RPMI7951 (cell line): ENCODE results near the gene KRT1. TPM values are rescaled to one million over a fixed set of nuclear protein-coding genes. Genes with fewer than 3 reads are reported as not detected.

Source experiments
- DNase-seq: peaks from one replicate; pipeline ENCODE4 v3.0.0-alpha.2; 2012; ENCODE audit warnings: low read depth
- total RNA-seq: library from RNA; depleted of rRNA; stranded (reverse); fragments of >200 nt; shearing (Covaris generic); gene quantifications from 2 replicates; pipeline ENCODE4 v1.2.3, GENCODE V29; 2014

KRT1 gene
- total RNA-seq, 1 experiment from 2014 or later, result not detected

DNA sequence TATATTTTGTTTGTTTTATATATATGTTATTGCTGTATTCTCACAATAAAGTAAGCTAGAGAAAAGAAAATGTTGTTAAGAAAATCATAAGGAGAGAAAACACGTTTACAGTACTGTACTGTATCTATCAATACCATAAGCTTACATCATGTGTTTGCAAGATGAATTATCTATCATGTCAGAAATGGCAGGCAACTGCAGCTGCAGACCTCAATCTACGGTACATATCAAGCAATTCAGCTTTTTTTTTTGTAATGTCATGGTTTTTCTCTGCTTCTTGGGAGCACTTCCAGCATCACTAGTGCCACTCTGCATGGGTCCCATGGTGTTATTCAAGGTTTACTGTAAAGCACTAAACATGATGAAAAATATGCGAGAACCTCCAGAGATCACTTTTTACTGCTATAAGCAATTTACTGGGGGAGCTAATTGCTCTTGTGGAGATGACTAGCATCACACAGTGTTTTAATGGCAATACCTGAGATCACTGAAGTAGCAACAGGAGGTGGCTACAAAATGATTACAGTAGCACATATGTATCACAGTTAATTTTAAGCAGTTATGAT lies 19.2 kb downstream of the KRT1 start:
- DNase-seq, result no peak

DNA sequence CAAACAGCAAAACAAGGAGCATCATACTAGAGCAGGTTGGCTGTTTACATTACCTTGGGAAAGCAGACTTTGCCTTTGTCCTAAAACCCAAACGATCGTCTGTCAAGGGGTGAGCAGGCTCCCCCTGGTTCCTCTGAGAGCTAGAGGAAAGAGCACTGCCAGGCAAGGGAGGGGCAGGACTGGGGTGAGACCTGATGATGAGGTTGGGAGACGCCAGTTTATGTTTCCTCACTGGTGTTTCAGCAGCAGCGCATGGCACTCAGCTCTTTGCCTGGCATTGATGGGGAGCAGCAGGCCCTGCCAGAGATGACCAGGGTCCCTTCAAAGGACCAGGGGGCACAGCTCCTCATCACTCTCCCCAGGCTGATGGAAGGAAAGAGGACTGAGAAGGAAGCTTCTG lies 20.3 kb downstream of the KRT1 start:
- DNase-seq, result no peak

DNA sequence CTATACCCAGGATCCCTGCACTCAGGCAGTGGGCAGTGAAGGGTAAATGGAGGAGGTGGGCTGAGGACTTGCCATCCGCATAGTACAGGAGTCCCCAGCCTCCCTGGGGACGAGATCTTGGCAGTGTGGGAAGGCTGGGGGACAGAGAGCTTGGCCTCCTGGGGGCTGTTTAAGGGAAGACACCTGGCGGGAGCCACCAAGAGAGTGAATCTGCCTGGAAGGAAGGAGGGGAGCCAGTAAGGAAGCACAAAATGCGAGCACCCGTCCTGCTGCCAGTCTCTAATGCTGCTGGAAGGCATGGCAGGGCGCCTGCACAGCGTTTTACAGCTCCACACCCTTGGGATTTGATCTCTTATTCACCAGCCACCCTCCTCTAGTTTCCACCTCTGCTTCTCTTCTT lies 20.8 kb downstream of the KRT1 start:
- DNase-seq, result no peak

DNA sequence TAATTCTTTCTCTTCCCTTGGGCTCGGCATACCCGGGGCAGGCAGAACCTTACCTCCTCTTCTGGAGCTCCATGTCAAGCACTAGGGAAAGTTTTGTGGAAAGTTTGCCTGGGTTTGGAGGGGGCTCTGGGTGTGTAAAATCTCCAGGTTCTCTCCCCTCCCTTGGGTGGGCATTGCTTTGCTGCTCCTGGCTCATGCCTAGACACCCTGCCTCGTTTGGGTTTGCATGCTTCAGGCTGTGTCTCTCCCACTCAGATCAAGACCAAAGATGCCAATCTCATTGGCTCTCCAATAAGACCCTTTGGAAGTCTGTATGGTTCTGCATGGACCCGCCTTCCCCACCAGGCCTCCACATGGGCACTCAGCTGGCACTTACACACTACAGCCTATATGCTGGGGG lies 22.0 kb downstream of the KRT1 start:
- no peak for DNase-seq

DNA sequence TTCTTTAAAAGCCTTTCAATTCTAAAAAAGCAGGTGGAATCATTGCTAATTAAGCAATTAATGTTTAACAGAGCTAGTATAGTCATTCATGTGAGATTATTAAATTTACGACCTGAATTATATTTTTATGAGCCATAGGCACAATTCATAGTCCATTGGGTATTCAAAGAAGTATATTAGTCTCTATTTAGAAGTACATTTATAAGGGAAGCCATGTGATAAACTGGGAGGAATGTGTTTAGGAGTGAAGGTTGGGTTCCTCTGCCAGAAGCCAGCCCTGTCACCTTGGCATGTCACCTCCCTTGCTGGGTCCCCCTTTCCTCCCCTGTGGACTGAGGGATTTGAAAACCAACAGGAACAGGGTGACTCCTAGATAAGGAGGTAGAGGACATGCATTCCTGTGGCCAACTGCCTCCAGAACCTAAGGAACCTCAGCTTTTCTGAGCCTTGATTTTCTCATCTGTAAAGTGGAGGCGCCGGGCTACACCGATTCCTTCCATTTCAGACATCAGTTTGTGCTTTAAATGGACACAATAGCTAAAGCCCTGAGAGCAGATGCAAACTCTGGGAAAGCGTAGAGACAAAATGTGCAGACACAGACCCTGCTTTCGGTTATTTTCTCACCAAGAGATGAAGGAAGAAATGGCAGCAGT lies 22.8 kb downstream of the KRT1 start:
- DNase-seq, result no peak

DNA sequence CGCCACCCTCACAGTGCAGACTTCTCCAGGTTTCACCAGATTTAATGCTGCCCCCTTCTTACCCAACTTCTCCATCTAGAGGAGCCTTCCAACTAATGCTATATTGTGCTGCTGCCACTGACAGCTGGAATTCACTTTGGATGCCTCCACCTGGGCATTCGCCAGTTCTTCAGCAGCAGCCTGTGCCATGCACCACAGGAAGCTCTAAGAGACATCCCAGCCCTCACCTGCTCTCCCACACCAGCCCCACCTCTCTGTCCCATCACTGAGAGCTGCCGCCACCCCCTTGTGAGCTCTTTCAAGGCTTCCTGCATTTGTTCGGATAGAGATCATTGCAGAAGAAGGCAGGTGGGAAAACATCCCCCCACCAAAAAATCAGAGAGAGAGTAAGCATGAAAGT lies 23.6 kb downstream of the KRT1 start:
- DNase-seq, result no peak

DNA sequence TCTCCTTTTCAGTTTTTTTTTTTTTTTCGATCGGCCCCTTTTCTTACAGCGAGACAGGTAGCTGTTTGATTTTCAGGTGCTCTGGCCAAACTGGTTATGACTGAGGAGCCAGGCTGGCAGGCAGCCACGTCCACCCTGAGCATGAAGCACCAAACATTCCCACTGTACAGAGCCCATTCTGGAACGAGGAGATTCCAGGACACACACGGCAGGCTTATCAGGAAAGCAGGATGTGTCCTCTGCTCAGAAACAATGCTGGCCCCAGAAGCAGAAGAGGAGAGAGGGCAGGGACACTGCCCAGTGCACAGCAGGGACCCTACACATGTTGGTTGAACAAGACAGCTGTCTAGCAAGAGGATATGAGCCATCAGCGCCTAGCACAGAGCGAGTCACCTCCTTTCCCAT lies 24.5 kb downstream of the KRT1 start:
- no peak for DNase-seq

DNA sequence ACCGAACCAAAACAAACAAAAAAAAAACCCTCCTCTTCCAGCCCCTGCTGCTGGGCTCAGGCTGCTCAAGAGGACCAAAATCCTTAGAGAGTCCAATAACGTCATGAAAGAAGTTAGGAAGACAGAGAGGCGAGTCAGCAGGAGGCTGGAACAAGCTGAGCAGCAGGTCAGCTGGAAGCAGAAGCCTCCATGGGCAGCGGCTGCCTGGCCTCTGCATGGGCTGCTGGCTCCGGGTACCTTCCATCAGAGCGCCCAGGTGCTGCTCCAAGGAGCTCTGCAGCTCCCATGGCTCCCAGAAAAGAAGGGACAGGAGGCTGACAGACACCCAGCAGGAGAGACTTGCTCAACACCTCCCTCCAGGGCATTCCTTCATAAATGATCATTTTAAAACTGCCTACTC lies 25.0 kb downstream of the KRT1 start:
- no peak for DNase-seq

DNA sequence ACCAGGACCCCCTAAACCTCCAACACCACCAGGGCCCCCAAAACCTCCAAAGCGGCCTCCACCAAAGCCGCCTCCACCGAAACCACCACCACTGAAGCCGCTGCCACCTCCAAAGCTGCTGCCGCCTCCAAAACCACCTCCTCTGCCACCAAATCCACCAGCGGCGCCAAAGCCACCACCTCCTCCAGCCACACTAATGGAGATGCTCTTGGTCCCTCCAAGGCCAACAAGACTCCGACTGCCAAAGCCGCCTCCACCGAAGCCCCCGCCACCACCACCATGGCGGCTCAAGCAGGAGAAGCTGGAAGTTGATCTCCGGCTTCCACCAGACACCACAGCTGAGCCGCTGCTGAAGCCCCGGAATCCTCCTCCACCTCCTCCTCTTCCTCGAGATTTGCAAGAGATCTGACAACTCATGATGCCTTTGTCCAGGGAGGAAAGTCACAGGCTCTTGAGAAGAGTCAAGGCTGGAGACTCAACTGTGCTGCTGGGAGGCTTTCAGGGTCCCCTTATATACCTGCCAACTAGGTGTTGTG lies 28.4 kb downstream of the KRT1 start, which contains the start of gene KRT2:
Gene KRT2 (minus strand): TSS at position 486 of the 536 bp plus-strand sequence. CDS start 69 bp downstream, at position 417.
- DNase-seq, result no peak

DNA sequence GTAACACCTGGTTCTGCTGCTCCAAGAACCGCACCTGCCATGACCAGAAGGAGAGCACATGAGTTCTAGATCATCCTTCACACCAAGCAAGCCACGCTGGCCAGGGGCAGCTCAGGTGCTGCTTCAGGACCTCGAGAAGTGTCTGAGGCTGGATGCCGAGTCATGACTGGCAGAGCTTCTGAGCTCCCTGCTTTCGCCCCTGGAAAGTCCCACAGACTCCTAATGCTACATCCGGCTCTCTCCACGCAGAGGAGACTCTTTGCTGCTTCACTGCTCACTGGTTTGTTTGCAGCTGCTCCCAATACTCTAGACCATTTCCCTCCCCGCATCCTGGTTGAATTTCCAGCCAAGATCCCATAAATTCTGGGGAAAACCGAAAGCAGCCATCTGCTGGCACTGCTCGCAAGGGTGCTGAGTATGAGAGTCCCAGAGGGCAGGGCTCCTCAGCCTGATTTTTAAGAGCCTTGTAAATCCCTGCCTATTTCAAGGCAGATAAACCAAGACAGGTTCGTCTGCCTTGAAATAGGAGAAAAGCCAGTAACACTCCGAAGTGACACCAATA lies 29.6 kb downstream of the KRT1 start:
- peak; percentile 50 for DNase-seq

DNA sequence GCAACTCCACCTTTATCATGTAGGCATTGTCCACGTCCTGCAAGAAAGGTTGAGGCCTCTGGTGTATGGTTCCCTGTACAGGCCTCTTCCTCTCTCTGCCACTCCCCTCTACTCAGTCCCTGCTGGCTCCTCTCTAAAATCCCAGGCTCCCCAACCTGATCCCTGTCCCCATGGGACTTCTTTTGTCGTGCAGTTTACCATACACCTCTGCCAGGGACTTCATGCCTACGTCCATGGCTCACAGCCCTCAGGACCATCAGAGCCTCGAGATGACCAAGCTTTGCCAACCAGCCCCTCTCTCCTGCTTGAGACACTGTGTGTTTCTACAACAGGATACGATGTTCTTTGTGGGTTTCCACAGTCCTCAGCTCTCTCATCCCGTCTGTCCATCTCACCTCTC lies 31.1 kb downstream of the KRT1 start:
- no peak for DNase-seq

DNA sequence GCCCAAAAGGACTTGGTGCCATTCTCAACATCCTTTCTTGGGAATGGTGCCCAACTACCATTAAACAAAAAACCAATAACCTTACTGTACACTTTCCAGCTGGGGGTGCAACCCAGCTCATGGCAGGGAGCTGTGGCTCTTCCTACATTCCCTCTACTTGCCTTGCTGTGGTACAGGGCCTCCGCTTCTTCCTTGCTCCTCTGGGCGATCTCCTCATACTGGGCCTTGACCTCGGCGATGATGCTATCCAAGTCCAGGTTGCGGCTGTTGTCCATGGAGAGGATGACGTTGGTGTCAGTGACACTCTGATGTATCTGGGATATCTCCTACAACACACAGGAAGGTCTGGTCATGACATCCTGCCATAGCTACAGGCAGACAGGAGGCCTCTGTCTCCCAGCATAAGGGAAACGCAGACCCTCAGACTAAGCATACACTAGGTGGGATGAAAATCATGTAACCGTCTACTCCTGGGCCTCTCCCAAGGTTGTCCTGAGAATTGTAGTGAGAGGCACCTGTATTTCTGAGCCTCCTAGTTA lies 32.1 kb downstream of the KRT1 start:
- DNase-seq, result no peak

DNA sequence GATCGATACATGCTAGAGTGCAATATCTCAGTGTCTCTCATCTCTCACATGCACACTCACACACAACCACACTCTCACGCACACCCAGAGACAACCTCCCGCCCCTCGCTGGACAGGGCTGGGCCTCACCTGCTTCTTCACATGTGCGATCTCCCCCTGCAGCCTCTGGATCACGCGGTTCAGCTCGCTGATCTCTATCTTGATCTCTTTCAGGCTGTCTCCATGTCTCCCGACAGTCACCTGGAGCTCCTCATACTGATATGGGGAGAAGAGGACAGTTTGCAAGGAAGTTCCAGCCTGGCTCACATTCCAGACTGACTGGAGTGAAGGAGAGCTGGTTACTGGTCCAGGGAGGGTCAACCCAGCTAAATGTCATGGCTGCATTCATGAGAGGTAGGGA lies 32.6 kb downstream of the KRT1 start:
- no peak for DNase-seq

DNA sequence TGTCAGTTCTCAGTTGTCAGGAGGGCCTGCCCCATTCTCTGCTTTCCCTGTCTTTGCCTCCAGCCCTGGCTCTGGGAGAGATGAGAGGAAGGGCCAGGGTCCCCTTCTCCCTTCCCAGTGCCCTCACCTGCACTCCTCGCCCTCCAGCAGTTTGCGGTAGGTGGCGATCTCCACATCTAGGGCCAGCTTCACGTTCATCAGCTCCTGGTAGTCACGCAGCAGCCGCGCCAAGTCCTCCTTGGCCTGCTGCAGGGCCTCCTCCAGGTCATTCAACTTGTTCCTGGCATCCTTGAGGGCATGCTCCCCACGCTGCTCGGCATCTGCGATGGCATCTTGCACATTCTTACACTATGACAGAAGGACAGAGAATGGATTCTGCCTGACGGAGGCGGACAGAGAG lies 33.6 kb downstream of the KRT1 start:
- DNase-seq, result no peak

DNA sequence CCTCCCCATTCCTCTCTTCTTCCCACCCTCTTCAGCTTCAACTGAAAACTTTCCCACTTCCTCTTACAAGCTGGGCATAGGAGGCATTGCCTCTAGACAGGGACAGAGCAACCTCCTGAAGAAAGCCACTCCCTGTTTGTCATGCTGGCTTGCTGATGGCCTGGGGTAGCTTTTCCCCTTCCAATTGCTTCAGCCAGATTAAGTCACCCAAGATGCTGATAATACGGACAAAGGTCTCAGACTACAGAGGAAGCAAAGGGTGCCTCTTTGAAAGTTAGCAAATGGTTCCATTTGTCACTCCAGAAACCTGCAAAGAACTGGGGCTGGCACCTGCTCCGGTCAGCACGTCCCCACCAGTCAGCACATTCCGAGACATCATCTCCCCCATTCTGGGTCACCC lies 34.2 kb downstream of the KRT1 start:
- DNase-seq, result no peak

DNA sequence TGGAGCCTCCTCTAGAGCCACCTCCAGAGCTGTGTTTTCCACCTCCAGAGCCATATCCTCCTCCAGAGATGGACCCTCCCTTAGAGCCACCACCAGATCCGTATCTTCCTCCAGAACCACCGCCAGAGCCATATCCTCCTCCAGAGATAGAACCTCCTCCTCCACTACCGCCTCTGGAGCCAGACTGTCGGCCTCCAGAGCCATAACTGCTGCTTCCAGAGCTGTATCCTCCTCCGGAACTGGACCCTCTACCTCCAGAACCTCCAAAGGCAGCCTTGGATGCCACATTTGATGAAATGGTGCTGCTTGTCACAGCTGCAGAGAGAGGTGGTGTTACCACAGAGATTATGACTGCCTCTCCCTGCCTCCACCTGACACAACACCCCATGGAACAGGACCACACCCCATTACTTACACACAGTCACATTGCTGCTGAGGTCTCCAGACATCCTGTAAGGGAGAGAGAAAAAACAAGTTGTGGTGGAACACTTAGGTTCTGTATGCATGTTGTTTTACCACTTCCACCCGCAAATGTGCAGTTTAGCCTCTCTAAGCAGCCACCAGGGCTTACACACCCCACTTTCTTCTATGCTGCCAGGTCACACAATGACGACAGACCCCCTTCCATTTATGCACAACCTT lies 35.0 kb downstream of the KRT1 start:
- DNase-seq, result no peak

DNA sequence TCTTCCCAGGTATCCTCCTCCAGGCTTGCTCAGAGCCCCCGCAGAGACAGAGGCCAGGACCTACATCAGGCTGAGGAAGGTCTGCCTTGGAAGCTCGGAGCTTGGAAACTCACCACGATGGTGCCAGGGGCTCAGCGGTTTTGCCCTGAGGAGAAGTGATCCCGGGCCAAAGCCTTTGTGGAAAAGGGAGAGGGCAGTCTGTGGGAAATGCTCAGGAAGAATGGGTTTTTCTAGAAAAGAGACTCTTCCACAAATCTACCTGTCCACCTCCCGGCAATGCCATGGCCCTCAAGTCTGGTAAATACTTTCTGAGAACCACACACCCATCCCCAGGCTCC lies 36.2 kb downstream of the KRT1 start:
- DNase-seq, result no peak

DNA sequence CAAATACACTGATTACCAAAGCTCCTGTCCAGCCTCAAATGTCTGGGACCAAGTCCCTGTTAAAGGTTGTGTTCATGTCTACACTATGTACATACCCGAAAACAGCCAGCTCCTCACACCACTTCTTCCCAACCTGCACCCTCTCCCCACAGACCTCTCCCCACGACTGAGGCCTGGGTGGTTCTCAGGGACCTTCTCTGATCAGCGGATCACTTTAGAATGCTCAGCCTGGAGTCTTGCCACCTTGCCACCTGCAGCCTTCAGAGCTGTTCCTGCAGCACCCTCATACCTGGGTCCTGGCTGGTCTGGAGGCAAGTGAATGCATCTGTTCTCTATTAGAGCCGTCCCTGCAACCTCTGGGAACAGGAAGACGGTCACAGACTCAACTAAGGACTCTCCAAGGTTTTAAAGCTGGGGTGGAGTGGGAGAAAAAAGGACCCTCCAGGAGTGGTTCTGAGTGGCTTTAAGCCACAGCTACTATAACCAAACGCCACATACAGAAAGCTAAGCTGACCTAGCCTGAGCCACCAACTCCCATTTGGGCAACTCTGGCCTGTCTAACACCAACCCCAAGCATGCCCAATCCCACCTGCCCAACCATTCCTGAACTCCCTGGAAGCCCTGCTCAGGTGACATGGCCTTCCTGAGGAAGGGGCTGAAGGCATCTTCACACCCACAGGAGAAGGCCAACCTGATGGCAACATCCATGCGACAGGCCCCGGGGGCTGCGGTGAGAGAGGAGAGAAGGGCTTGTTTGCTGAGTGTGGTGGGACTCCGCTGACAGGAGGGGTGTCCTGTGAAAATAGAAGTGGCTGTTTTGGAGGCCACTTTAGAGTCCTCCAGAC lies 36.8 kb downstream of the KRT1 start:
- DNase-seq, result no peak

DNA sequence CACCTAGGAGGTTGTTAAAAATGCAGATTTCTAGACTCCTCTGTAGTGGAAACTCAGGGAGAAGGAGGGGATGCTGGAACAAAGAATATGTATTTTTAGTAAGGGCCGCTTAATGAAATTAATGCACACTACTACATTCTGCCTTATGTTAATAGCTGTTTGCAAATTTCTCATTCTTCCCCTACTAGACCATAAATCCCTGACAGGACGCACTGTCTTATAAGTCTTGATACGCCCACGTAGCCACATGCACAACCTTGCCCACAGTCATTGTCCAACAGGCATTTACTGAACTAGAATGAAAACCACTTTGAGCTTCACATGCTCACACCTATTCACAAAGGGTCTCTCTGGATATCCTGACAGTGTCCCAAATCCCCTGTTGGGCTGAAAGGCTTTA lies 38.7 kb downstream of the KRT1 start:
- no peak for DNase-seq

DNA sequence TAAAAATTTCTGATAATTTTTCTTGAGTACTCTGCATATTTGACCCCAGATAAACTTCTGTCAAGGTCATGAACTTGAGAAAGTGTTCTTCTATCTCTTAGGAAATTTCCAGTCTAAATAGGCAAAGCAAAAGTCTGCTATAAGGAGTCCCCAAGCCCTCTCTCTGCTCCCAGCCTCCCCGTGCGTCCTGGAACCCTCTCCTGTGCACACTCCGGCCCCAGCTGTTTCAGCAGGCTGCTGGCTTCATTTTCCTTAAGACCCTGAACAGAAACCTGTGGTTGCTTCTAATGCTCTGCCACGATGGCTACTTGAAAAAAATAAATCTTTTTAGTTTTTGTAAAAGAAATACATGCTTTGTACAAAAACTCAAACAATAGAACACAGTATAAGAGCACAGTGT lies 42.9 kb downstream of the KRT1 start:
- no peak for DNase-seq

DNA sequence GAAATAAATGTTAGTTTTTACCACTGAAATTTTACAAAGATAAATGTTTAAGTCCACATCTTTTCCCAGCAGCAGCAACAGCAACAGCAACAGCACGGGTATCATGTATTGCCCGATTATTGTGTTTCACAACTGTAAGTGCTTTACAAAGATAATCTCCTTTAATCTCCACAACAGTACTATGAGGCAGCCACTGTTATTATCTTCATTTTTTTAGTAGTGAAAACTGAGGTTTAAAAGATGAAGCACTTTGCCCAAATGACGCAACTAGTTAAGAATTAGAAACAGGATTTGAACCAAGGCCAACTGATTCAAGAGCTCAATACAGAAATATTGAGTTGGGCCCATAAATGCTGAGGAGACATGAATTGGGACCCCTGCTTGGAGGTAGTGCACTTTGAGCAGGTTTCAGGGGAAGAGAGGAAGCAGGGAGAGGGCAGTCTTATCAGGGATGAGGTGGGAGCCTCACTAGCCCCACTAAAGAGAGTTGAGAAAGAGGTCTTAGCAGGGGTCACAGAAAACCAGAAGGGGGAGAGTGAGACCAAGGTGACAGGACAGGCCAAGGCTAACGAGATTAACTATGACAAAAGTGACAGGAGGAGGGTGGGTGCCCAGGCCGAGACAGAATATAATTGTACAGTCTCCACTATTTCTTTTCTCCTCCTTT lies 43.5 kb downstream of the KRT1 start:
- DNase-seq, result no peak
